Endothelial cell of hepatic sinusoid (primary cell): ENCODE data around the gene SH2B3.

ENCODE experiments used
- in situ Hi-C: cut with HindIII; loops from 2 replicates; pipeline ENCODE4 v1.10.0; 2017; ENCODE audit warnings: low sequenced_read_pairs

The SH2B3 gene

DNA sequence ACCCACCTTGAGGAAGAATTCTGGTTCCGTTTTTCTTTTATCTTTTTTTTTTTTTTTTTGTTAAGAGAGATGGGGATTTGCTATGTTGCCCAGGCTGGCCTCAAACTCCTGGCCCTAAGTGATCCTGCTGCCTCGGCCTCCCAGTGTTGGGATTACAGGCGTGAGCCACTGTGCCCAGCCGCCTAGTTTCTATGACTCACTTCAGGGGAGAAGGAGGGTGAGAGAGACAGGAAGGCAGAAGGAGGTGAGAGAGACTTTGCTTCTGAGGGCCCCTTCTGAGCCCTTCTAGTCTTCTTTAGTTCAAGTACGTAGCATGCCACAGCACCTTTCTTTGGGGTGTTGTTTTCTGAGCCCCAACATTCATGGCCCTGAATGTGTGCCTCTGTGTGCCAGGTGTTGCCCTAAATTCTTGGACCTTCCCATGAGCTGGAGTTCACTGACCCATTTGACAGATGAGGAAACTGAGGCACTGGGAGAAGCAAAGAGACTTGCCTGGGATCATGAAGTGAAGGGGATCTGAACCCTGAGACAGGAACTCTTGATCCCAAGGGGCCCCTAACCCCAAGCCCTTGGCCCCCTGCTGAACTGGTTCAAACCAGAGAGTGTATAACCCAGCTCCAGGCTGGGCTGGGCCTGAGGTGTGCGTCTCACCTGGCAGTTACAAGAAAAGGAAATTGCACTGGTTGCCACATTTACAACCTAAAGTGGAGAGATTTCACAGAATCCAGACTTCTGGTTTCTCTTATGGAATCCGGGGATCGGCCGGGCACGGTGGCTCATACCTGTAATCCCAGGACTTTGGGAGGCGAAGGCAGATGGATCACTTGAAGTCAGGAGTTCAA, 20.8 kb downstream of the SH2B3 start:
- in situ Hi-C loops, result no loop called here

DNA sequence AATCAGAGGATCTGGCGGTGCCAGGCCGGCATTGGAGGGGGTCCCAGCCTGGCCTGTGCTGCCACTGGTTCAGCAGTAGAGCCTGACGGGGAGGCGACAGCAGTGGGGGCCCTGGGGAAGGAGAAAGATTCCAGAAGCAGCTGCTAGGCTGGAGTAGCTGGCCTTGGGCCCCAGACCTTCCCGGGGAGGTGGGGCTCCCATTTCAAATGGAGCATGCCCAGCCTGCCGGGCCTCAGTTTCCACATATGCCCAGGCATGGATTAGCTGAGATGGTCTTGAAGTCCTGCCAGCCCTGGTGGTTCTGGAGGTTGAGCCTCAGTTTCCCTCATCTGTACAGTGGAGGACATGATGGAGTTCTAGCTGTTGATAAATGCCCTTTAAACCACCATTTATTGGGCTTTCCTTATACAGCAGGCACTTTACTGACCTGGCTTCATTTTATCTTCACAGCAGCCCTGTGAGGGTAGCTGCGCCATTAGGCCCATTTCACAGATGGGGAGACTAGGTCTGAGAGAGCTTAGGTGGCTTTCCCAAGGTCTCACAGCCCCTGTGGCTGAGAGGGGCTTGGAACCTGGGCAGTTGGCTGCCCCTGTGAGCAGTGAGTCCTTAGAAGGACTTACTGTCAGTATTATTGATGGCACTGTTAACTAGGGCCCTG, 21.8 kb downstream of the SH2B3 start:
- in situ Hi-C loops, result no loop called here

DNA sequence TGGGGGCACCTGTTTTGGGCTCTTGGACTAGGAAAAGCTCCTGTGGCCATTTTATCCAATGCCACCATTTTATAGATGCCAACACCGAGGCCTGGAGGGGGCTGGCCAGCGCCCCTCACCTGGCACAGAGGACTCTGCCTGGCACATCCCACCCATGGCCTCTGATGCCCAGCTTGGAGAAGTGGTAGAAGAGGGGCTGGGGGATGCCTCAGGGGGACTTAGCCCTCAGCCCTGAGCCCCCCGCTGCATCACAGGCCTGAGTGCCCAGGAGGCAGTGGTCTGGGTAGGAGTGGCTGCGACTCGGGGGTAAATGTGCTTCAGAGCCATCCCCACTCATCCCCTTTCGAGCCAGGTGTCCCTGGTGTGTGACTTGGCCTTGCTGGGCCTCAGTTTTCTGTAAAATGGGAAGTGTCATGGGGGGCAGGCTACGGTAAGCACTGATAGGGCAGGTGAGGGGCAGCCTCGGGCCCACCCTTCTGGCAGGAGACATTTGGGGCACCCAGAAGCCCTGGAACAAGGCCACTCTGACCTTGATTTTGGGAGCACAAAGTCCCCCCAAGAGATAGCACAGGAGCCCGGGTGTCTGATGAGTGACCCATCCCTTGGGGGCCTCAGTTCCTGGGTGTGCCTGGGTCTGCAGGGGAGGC, 22.5 kb downstream of the SH2B3 start:
- in situ Hi-C loops, result no loop called here

DNA sequence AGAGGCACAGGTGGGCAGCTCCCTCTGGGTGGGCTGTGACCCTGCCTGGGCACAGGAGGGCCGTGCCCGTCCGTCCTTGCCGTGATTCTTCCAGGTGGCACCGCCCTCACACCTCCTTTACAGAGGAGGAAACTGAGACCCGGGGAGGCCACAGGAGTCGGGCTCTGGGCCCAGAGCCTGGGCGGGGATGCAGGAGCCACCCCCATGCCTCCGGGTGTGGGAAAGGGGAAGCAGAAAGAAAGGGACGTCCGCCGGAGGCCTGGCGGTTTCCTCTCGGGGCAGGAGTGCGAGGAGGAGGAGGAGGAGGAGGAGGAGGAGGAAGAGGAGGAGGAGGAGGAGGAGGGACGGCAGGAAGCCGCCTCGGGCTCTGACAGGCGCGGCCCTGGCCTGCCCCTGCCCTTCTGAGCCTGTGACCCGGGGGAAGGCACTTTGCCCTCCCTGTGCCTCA, 23.0 kb downstream of the SH2B3 start:
- in situ Hi-C loops, result no loop called here

DNA sequence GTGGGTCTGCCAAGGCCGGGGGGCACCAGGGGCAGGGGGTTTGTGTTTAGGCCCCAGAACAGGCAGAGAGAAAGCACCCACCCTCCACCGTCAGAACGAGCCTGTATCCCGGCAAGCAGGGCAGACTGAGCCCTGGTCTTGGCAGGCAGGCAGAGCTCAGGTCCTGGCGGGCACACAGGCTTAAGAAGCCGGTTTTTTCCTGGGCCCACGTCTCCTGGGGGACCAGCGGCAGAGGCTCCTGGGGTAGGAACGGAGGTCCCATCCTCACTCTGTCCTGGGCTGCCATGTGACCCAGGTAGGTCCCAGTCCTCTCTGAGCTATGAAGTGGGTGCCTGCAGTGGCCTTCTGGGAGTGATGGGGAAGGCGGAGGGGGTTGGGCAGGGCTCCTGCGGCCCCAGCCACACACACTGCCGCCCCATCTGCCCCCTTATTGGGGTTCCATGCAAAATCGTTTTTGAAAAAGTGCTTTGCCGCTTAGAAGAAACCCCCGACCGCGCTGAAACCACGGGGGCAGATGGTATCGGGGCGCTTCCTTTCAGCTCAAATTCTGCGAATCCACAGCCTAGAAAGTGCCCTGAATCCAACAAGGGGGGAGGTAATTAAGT, 24.2 kb downstream of the SH2B3 start:
- in situ Hi-C loops, result no loop called here

DNA sequence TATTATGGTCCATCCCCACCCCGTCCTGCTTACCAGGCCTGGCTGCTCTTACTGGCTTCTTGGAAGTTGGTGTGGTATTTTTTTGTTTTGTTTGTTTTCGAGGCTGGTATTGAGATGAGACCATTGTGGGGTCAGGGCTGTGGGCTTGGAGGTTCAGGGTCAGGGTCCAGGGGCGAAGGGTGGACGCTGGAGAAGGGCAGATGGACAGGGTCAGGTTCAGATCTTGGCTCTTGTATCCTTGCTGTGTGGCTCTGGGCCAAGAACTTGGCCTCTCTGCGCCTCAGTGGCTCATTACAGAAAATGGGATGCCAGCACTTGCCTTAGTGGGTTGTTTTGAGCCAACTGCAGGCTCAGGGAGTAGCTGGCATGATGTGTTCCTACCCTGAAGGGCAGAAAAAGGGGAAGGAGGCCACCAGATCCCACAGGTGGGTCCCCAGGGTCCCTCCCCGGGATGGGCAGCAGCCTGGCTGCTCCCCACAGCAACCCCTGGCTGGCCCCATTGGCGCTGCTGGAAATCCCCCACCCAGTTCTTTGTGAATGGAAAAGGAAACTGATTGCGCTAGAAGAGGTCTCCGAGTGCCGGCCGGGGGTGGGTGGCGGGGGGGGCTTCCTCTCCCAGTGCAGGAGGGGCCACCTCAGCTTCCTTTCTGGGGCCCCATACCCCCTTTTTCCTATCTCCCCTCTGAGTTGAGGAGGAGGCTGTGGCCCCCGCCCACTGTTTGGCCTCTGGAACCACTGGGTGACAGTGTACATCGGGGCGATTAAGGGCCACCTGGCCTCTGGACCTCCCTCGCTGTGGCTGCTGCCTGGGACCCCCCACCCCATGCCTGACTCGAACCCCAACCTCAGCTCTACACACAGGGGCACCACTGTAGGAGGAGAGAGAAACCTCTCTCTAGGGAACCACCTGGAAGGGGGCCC, 25.0 kb downstream of the SH2B3 start:
- in situ Hi-C loops, result no loop called here

DNA sequence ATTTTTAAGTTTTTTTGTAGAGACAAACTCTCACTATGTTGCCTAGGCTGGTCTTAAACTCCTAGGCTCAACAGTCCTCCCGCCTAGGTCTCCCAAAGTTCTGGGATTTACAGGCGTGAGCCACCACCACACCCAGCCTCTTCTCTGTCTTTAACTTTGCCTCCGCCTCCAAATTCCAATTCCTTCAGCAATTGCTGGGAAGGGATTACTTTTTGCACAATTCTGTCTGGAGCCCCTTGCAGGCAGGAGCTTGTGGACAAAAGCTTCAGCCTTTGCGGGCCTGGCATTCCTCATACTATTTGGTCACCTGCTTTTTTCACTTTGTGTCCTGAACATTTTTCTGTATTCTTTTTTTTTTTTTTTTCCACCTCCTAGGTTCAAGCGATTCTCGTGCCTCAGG, 26.0 kb downstream of the SH2B3 start:
- in situ Hi-C loops, result no loop called here

DNA sequence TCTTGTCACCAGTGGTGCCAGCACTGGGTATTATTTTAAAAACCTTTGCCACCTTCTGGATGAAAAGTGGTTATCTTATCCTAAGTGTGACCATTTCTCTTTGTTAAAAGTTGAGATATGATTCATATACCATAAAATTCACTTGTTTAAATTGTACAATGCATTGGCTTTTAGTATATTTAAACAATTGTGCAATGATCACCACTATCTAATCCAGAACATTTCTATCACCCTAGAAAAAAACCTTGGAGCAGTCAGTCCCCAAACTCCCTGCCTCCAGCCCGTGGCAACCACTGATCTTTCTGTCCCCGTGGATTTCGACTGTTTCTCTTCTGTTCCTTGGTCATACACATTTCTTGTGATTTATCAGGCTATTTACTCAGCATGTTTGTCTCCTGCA, 28.3 kb downstream of the SH2B3 start:
- in situ Hi-C loops, result no loop called here

DNA sequence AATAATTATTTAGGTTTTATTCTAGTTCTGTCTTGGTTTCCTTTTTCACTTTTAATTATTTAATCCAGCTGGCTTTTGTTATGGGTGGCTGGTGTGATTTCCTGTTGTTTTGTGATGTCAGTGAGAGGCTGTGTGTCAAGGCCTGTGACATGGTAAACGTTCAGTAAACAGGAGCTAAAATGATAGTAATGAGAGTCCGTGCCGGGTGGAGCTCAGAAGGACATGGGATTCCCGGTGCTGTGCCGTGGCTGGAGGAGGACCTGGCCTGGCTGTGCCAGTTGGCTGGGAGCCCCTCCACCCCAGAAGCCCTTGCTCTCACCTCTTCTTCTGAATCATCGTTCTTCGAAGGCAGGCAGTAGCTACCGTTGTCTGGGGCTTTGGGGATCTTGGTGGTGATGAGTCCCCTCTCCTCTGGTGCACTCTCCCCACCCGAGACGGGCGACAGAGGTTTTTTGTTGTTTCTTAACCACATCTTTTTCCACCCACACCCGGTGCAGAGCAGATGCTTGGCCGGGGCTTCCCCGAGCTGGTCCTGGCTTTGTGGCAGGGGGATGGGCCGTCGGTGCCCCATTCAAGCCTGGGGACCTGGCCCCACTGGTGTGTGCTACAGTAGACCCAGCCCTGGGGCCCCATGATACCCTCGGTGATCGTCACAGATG, 29.1 kb downstream of the SH2B3 start:
- in situ Hi-C loops, result no loop called here

DNA sequence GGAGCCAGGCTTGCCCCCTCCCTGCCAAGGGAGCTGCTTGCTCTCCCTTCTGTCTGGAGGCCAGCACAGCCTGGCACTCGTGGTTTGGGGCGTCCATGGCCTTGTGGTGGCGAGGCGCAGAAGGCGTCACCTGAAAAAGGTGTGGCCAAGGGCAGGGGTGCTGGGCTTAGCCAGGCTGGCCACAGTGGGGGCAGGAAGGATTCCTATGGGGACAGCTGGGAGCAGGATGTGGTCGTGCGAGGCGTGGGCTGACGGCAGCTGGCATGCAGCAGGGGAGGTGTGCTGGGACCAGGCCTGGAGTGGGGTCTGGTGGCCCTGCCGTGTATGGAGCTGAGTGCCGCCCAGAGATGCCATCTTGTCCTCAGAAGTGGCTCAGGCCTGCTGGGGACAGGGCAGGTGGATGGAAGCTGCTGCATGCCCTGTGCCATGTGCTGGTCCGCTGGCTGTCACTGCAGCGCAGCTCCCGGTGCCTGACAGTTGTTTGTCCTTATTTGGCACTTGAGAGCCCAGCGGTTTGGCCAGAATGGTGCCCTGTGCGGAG, 30.0 kb downstream of the SH2B3 start:
- in situ Hi-C loops, result no loop called here

DNA sequence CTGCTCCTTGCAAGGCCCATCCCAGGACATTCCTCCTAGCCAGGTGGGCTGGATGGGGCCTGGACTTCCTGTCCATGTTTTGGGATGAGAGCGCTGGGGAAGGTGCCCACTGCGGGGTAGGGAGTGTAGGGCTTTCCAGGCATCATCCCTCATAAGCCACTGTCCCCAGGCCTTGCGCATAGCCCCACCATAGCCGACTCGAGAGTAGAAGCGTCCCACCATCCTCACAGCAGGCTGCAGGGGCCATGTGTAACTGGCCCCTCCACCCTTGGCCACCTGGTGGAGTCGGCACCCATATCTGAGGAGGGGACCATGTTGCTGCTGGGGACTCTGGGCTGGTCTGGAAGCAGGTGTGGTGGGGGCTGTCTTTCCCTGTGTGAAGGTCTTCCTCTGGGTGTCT, 30.5 kb downstream of the SH2B3 start:
- in situ Hi-C loops, result no loop called here

DNA sequence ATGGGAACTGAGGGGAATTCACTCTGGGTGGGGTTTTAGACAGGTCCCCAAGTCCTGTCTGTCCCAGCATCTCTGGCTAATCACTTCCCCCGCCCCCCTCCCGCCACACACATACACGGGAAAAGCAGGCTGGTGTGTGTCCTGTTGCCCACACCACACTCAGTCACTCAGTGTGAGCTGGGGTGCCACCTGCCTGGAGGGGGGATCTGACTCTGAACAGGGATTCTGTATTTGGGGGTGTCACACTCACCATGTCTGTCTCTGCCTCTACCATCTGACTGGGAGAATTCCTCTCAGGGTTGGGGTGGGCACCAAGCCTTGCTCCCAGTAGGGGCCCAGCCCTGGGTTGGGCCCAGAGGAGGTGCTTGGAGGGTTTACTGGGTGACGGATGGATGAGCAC, 31.1 kb downstream of the SH2B3 start:
- in situ Hi-C loops, result no loop called here

DNA sequence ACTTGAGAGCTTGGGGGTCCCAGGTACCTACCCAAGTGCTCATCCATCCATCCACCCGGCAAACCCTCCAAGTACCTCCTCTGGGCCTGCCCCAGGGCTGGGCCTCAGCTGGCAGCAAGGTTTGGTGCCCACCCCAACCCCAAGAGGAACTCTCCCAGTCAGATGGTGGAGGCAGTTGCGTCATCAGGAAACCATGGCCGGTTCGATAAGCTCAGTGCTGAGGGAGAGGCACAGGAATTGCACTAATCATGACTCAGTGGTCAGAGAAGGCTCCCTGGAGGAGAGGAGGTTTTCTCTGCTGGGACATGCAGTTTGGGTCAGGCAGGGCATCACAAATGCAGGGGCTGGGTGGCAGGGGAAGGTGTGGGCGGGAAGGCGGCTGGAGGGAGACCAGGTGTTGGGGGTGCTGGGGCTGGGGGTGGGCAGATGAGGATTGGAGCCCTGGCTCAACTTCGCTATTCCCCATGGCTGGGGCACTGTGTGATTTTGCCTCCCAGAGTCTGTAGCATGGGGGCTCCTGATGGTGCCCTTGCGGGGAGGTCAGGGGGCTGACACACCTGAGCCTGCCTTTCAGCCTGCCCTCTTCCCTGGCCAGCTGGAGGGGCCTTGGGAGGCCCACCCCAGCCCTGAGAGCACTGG, 32.2 kb downstream of the SH2B3 start:
- in situ Hi-C loops, result no loop called here

DNA sequence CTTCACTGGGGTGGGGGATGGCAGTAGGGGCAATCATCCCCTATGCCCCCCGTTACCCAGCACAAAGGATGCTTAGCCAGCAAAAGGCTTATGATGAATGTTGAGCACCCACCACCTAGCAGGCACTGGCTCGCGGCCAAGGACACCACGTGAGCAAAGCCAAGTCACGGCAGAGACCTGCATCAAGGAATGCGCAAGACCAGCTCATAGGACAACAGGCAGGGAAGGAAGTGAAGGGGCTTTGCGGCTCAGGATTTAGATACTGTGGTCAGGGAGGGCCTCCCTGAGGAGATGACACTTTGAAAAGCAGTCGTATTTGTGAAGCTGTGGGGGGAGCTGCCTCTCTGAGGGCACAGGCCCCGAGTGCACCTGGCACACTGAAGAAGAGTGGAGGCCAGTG, 32.8 kb downstream of the SH2B3 start:
- in situ Hi-C loops, result no loop called here

DNA sequence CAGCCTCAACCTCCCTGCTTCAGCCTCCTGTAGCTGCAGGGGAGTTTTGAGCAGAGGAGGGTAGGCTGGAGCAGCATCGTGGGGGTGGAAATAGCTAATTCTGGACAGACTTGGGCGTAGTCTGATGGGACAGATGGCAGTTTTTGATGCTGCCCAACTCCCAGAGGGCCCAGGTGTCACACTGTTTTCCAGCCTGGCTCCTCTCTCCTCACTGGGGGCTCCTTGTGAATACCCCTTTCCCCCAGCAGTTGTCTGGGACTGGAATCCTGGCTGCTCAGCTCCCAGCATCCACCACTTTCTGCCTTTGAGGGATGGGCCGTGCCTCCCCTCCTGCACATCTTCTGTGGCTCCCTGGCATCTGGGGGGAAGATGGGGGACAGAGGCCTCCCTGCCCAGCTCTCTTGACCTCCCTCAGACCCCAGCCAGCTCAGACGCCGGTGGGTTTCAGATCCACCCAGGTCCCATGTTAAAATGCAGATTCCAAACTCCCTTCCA, 34.0 kb downstream of the SH2B3 start:
- in situ Hi-C loops, result no loop called here

DNA sequence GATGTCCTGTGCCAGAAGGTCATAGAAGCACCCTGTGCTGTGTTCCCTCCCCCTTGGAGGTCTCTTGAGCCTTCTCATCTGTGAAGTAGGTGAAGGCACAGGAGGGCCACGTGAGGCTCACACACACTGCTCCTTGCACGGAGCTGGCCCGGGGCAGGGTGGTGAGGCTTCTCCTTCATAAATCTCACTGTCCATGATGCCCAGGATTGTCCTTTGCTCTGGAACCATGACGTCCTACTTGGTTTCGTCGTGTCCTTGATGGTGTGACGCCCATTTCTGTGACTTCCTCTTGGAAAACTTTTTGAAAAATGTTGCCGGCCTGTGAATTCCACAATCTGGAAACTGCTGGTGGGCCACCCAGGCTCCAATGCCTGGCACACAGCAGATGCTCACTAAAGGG, 34.4 kb downstream of the SH2B3 start:
- in situ Hi-C loops, result no loop called here

DNA sequence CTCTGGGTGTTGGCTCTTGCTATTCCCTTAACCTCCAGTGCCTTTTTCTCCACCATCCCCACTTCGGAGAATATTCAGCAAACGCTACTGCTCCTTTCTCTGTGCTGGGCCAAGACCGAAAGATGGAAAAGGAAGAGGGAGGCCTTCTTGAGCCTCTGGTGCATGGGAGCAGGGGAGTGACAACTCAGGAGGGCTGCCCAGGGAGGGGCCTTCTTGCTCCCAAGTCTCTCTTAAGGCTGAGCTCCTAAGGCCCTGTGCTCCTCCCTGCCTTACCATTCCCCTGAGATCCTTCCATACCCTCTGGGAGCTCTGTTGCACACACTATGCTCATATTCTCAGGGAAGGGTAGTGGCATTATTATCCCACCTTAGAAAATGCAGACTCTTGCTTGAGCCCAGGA, 34.9 kb downstream of the SH2B3 start:
- in situ Hi-C loops, result no loop called here

DNA sequence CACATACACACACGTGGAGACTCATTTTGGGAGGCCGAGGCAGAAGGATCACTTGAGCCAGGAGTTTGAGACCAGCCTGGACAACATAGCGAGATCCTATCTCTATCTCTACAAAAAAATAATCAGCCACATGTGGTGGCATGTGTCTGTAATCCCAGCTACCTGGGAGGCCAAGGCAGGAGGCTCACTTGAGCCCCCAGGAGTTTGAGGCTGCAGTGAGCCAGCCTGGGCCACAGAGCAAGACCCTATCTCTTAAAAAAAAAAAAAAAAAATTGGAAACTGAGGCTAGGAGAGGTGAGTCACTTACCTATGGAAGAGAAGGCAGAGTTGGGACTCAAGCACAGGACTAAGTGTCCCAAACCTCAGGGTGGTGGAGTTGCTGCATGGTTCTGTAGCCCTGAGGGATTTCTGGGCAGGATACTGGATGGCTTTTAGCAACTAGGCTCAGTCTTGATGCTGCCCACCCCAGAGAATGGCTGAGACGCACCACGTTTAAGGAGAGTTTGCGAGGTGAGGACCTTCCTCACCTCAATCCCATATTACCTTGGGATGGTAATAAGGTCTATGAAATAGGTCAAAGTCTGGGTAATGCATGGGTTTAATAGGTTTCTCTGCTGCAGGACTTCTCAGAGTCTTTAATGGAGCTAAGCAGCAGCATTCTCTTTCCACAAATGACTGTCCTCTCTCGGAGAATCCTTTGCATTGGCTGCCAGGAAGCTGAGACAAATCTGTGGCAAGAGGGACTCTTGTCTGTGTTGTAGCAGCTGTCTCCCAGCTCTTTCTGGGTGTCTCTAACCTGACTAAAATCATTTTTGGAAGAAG, 35.6 kb downstream of the SH2B3 start:
- in situ Hi-C loops, result no loop called here
